Measurements from ENCODE around the gene CTNNAL1. TPM values are rescaled to one million over a fixed set of nuclear protein-coding genes. Genes with fewer than 3 reads are reported as not detected.

The CTNNAL1 gene
- total RNA-seq, 2 experiments from 2014 or later, result 21.4 to 21.8 TPM

- H3K4me3 Mint-ChIP-seq, result no peak overlapping the region
- CTCF ChIA-PET, result interaction anchor here (0.8 to 1.3 kb wide), 2 partner anchors 9 to 56 kb away, joined by 3 to 4 read pairs; no protein-coding TSS in a partner anchor
- no peak overlapping the region for H3K27ac Mint-ChIP-seq
Measured at GRCh38 chr9:109010746-109011145, 2.6 kb downstream of the CTNNAL1 start.

GRCh38 chr9:109005678-109006077, 7.6 kb downstream of the CTNNAL1 start:
- H3K36me3 Mint-ChIP-seq (ENCODE audit: low read depth), result peaks cover 12% of the 10 kb centered on the region
- ATAC-seq (no peak), DNase-seq (no peak)
- peaks cover 16% of the 10 kb centered on the region for H3K9me3 Mint-ChIP-seq (ENCODE audit: insufficient read depth)
- H3K4me3 Mint-ChIP-seq, result no peak overlapping the region
- peaks cover 4% of the 10 kb centered on the region for H3K27me3 Mint-ChIP-seq (ENCODE audit: low read depth)
- peaks cover 12% of the 10 kb centered on the region for H3K4me1 Mint-ChIP-seq (ENCODE audit: low read depth)
- H3K27ac Mint-ChIP-seq, result no peak overlapping the region
- ChIA-PET POLR2A (no interaction called here), CTCF (no interaction called here)

More at GRCh38 chr9:109010746-109011145, 2.6 kb downstream of the CTNNAL1 start:
- peak; percentile 78 for DNase-seq
- POLR2A ChIA-PET, result interaction anchor here (0.5 to 1.0 kb wide), 2 partner anchors 77 to 1481 kb away, joined by 4 to 5 read pairs; partner anchors contain the start of genes ABITRAM and ELP1
- Mint-ChIP-seq H3K27me3 (ENCODE audit: low read depth) (peaks cover 4% of the 10 kb centered on the region), H3K36me3 (ENCODE audit: low read depth) (peaks cover 4% of the 10 kb centered on the region), H3K4me1 (ENCODE audit: low read depth) (peaks cover 25% of the 10 kb centered on the region), H3K9me3 (ENCODE audit: insufficient read depth) (no peaks in the 10 kb centered on the region)
- ATAC-seq, result peak; percentile 12

GRCh38 chr9:109003116-109003515, 10.2 kb downstream of the CTNNAL1 start:
- DNase-seq (no peak), ATAC-seq (no peak)
- Mint-ChIP-seq H3K4me1 (ENCODE audit: low read depth) (peaks cover 10% of the 10 kb centered on the region), H3K27ac (no peak overlapping the region), H3K9me3 (ENCODE audit: insufficient read depth) (peaks cover 16% of the 10 kb centered on the region), H3K27me3 (ENCODE audit: low read depth) (peaks cover 4% of the 10 kb centered on the region), H3K36me3 (ENCODE audit: low read depth) (peaks cover 16% of the 10 kb centered on the region), H3K4me3 (no peak overlapping the region)
- CTCF ChIA-PET, result no interaction called here
- POLR2A ChIA-PET, result no interaction called here

- Mint-ChIP-seq H3K27me3 (ENCODE audit: low read depth) (peaks cover 4% of the 10 kb centered on the region), H3K9me3 (ENCODE audit: insufficient read depth) (peaks cover 16% of the 10 kb centered on the region), H3K4me1 (ENCODE audit: low read depth) (peaks cover 13% of the 10 kb centered on the region), H3K27ac (no peak overlapping the region), H3K4me3 (no peak overlapping the region), H3K36me3 (ENCODE audit: low read depth) (peaks cover 19% of the 10 kb centered on the region)
- no peak for DNase-seq
- ATAC-seq, result no peak
- CTCF ChIA-PET, result no interaction called here
- POLR2A ChIA-PET, result no interaction called here
Measured at GRCh38 chr9:109002141-109002540, 11.2 kb downstream of the CTNNAL1 start.

GRCh38 chr9:109001275-109001676, 12.0 kb downstream of the CTNNAL1 start:
- ChIA-PET CTCF (interaction anchor here (0.7 kb wide), 1 partner anchor 94 kb away, joined by 3 read pairs; no protein-coding TSS in a partner anchor), POLR2A (no interaction called here)
- ATAC-seq (peak; percentile 44), DNase-seq (no peak)
- peaks cover 16% of the 10 kb centered on the region for H3K9me3 Mint-ChIP-seq (ENCODE audit: insufficient read depth)
- H3K36me3 Mint-ChIP-seq (ENCODE audit: low read depth), result peaks cover 19% of the 10 kb centered on the region
- H3K27me3 Mint-ChIP-seq (ENCODE audit: low read depth), result peaks cover 4% of the 10 kb centered on the region
- no peak overlapping the region for H3K27ac Mint-ChIP-seq
- H3K4me3 Mint-ChIP-seq, result no peak overlapping the region
- H3K4me1 Mint-ChIP-seq (ENCODE audit: low read depth), result peaks cover 13% of the 10 kb centered on the region

GRCh38 chr9:108997112-108997511, 16.2 kb downstream of the CTNNAL1 start:
- H3K36me3 Mint-ChIP-seq (ENCODE audit: low read depth), result peaks cover 8% of the 10 kb centered on the region
- H3K9me3 Mint-ChIP-seq (ENCODE audit: insufficient read depth), result peaks cover under 1% of the 10 kb centered on the region
- no peak for DNase-seq
- ChIA-PET POLR2A (interaction anchor here (0.7 kb wide), 1 partner anchor 277 kb away, joined by 3 read pairs; no protein-coding TSS in a partner anchor), CTCF (interaction anchor here (0.9 to 1.4 kb wide), 2 partner anchors 8 to 43 kb away, joined by 3 read pairs; no protein-coding TSS in a partner anchor)
- no peak for ATAC-seq
- no peak overlapping the region for H3K27ac Mint-ChIP-seq
- H3K4me3 Mint-ChIP-seq, result no peak overlapping the region
- peaks cover 25% of the 10 kb centered on the region for H3K4me1 Mint-ChIP-seq (ENCODE audit: low read depth)
- no peaks in the 10 kb centered on the region for H3K27me3 Mint-ChIP-seq (ENCODE audit: low read depth)

- Mint-ChIP-seq H3K4me1 (ENCODE audit: low read depth) (peaks cover 23% of the 10 kb centered on the region), H3K27ac (no peak overlapping the region), H3K9me3 (ENCODE audit: insufficient read depth) (no peaks in the 10 kb centered on the region), H3K4me3 (no peak overlapping the region), H3K36me3 (ENCODE audit: low read depth) (peaks cover 7% of the 10 kb centered on the region), H3K27me3 (ENCODE audit: low read depth) (no peaks in the 10 kb centered on the region)
- no peak for DNase-seq
- ChIA-PET POLR2A (interaction anchor here (0.7 kb wide), 1 partner anchor 277 kb away, joined by 3 read pairs; no protein-coding TSS in a partner anchor), CTCF (no interaction called here)
- no peak for ATAC-seq
Measured at GRCh38 chr9:108996643-108997042, 16.7 kb downstream of the CTNNAL1 start.

- no peaks in the 10 kb centered on the region for H3K9me3 Mint-ChIP-seq (ENCODE audit: insufficient read depth)
- ChIA-PET CTCF (no interaction called here), POLR2A (interaction anchor here (1.0 kb wide), 1 partner anchor 18 kb away, joined by 3 read pairs; no protein-coding TSS in a partner anchor)
- peaks cover 15% of the 10 kb centered on the region for H3K36me3 Mint-ChIP-seq (ENCODE audit: low read depth)
- ATAC-seq (peak; percentile 51), DNase-seq (peak; percentile 33)
- H3K4me1 Mint-ChIP-seq (ENCODE audit: low read depth), result peaks cover 15% of the 10 kb centered on the region
- H3K4me3 Mint-ChIP-seq, result no peak overlapping the region
- H3K27me3 Mint-ChIP-seq (ENCODE audit: low read depth), result no peaks in the 10 kb centered on the region
- peak overlapping the region; percentile 66 for H3K27ac Mint-ChIP-seq
Measured at GRCh38 chr9:108994695-108995094, 18.6 kb downstream of the CTNNAL1 start.

- Mint-ChIP-seq H3K9me3 (ENCODE audit: insufficient read depth) (no peaks in the 10 kb centered on the region), H3K27ac (no peak overlapping the region), H3K4me1 (ENCODE audit: low read depth) (peaks cover 13% of the 10 kb centered on the region), H3K27me3 (ENCODE audit: low read depth) (no peaks in the 10 kb centered on the region), H3K4me3 (no peak overlapping the region), H3K36me3 (ENCODE audit: low read depth) (peaks cover 20% of the 10 kb centered on the region)
- DNase-seq (no peak), ATAC-seq (no peak)
- ChIA-PET POLR2A (no interaction called here), CTCF (no interaction called here)
Measured at GRCh38 chr9:108991479-108991878, 21.8 kb downstream of the CTNNAL1 start.

GRCh38 chr9:108983885-108984284, 29.4 kb downstream of the CTNNAL1 start:
- ChIA-PET CTCF (no interaction called here), POLR2A (no interaction called here)
- Mint-ChIP-seq H3K4me3 (no peak overlapping the region), H3K9me3 (ENCODE audit: insufficient read depth) (no peaks in the 10 kb centered on the region), H3K27ac (no peak overlapping the region), H3K4me1 (ENCODE audit: low read depth) (no peaks in the 10 kb centered on the region), H3K27me3 (ENCODE audit: low read depth) (no peaks in the 10 kb centered on the region), H3K36me3 (ENCODE audit: low read depth) (peaks cover 18% of the 10 kb centered on the region)
- ATAC-seq (no peak), DNase-seq (no peak)

GRCh38 chr9:108980893-108981292, 32.4 kb downstream of the CTNNAL1 start:
- Mint-ChIP-seq H3K9me3 (ENCODE audit: insufficient read depth) (no peaks in the 10 kb centered on the region), H3K27ac (no peak overlapping the region), H3K27me3 (ENCODE audit: low read depth) (no peaks in the 10 kb centered on the region), H3K36me3 (ENCODE audit: low read depth) (peaks cover 14% of the 10 kb centered on the region), H3K4me1 (ENCODE audit: low read depth) (no peaks in the 10 kb centered on the region), H3K4me3 (no peak overlapping the region)
- no peak for DNase-seq
- CTCF ChIA-PET, result no interaction called here
- POLR2A ChIA-PET, result no interaction called here
- ATAC-seq, result no peak

GRCh38 chr9:108978205-108978604, 35.1 kb downstream of the CTNNAL1 start:
- H3K27me3 Mint-ChIP-seq (ENCODE audit: low read depth), result no peaks in the 10 kb centered on the region
- H3K9me3 Mint-ChIP-seq (ENCODE audit: insufficient read depth), result no peaks in the 10 kb centered on the region
- CTCF ChIA-PET, result no interaction called here
- H3K4me1 Mint-ChIP-seq (ENCODE audit: low read depth), result no peaks in the 10 kb centered on the region
- no peak overlapping the region for H3K27ac Mint-ChIP-seq
- ATAC-seq (no peak), DNase-seq (no peak)
- no peak overlapping the region for H3K4me3 Mint-ChIP-seq
- H3K36me3 Mint-ChIP-seq (ENCODE audit: low read depth), result peaks cover 11% of the 10 kb centered on the region
- POLR2A ChIA-PET, result no interaction called here

- H3K36me3 Mint-ChIP-seq (ENCODE audit: low read depth), result peaks cover 20% of the 10 kb centered on the region
- POLR2A ChIA-PET, result no interaction called here
- ATAC-seq (no peak), DNase-seq (no peak)
- H3K9me3 Mint-ChIP-seq (ENCODE audit: insufficient read depth), result peaks cover 6% of the 10 kb centered on the region
- no peak overlapping the region for H3K4me3 Mint-ChIP-seq
- no peak overlapping the region for H3K27ac Mint-ChIP-seq
- H3K4me1 Mint-ChIP-seq (ENCODE audit: low read depth), result no peaks in the 10 kb centered on the region
- CTCF ChIA-PET, result no interaction called here
- H3K27me3 Mint-ChIP-seq (ENCODE audit: low read depth), result no peaks in the 10 kb centered on the region
Measured at GRCh38 chr9:108973895-108974294, 39.4 kb downstream of the CTNNAL1 start.
